Tibial nerve (tissue), 4 donors: ENCODE measurements around the gene SYNJ2. TPM values are rescaled to one million over a fixed set of nuclear protein-coding genes. Genes with fewer than 3 reads are reported as not detected.

Experiments
- DNase-seq, 2 donors: peaks; one replicate each; pipeline ENCODE4 v3.0.0-alpha.2; 2019; ENCODE audit warnings: low spot score in 2 of 2
- H3K27ac ChIP-seq, 4 donors: fragments of 200-600 bp; sonication (generic) in 3 of 4; one replicate each; pipeline ENCODE4 v1.5.1; 2017 to 2019; ENCODE audit warnings: mild to moderate bottlenecking in 1 of 4
- H3K27me3 ChIP-seq, 2 donors: fragments of 200-600 bp; sonication (generic) in 1 of 2; one replicate each; pipeline versions ENCODE4 v1.5.1 to v1.6.0; 2017 to 2019
- H3K36me3 ChIP-seq, 3 donors: fragments of 200-600 bp; sonication (generic); one replicate each; pipeline ENCODE4 v1.5.1; 2018 to 2019
- H3K4me1 ChIP-seq, 4 donors: fragments of 200-600 bp; sonication (generic) in 3 of 4; one replicate each; pipeline ENCODE4 v1.5.1; 2017 to 2019
- H3K4me3 ChIP-seq, 4 donors: fragments of 200-600 bp; sonication (generic) in 3 of 4; one replicate each; pipeline ENCODE4 v1.5.1; 2017 to 2019; ENCODE audit warnings: mild to moderate bottlenecking in 1 of 4, moderate library complexity in 1 of 4
- H3K9me3 ChIP-seq, 4 donors: fragments of 200-600 bp; sonication (generic) in 3 of 4; one replicate each; pipeline ENCODE4 v1.5.1; 2017 to 2019
- EP300 ChIP-seq, 2 donors: sonication (generic); formaldehyde crosslinking; IDR thresholded peaks; one replicate each; pipeline ENCODE4 v1.6.1; 2017; ENCODE audit warnings: antibody characterized with exemption in 2 of 2, mild to moderate bottlenecking in 1 of 2
- POLR2A ChIP-seq, 2 donors: fragments of 450-650 bp; IDR thresholded peaks; one replicate each; pipeline ENCODE4 v1.6.1; 2017; ENCODE audit warnings: antibody characterized with exemption in 2 of 2, mild to moderate bottlenecking in 2 of 2, moderate library complexity in 2 of 2
- WGBS, 2 donors: methylation state at CpG; one replicate each; pipeline ENCODE4 v1.1.5; 2018; 5-methylcytosine and 5-hydroxymethylcytosine counted together
- total RNA-seq, 4 donors: library from RNA; depleted of rRNA; stranded (reverse); fragments of >200 nt; gene quantifications; one replicate each; pipeline ENCODE4 v1.1.0, GENCODE V29; 2016
- TF ChIP-seq, protein P1 (sequence below), 5 experiments: fragments of 200-600 bp in 3 of 5; fragments of 450-650 bp in 2 of 5; sonication (generic) in 3 of 5; IDR thresholded peaks; one replicate each; pipeline ENCODE4 v1.5.1; 2016 to 2019; ENCODE audit warnings: antibody characterized with exemption in 5 of 5, mild to moderate bottlenecking in 3 of 5, moderate library complexity in 2 of 5

The SYNJ2 gene
- total RNA-seq, 4 donors from 2014 or later, result 4.4 to 10.5 (median 5.6) TPM

DNA sequence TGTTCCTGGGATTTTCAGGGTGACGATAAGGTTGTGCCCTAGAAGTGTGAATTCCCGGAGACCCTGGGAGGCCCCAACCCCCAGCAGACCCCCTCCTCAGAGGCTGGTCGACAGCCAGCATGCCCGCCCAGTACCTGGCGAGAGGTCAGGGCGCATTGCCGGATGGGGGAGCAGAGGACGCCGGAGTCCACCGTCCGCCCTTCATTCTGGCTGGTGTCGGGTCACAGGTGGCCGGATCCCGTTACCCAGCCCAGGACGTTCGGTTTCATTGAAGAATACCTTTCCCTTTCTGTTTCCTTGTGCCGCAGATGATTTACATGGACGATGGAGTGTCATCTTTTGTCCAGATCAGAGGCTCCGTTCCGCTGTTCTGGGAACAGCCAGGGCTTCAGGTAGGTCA is 61.3 kb downstream of the SYNJ2 start:
- WGBS, 2 donors, result 83 to 91% methylated on average over 20 of the region's 20 CpGs
- Histone ChIP-seq H3K27me3 (no peaks in the 10 kb centered on the region), H3K9me3 (no peaks in the 10 kb centered on the region), H3K27ac (peak overlapping the region in 1 of 4 donors; percentile 29), H3K4me1 (peaks cover 0 to 18% (median 7%) of the 10 kb centered on the region in 4 donors), H3K36me3 (peaks cover 0 to 10% (median 0%) of the 10 kb centered on the region in 3 donors), H3K4me3 (no peak overlapping the region)
- TF ChIP-seq EP300 (IDR thresholded peaks at IDR 0.05) (no peak), POLR2A (IDR thresholded peaks at IDR 0.05) (no peak)
- TF ChIP-seq, protein P1, sequence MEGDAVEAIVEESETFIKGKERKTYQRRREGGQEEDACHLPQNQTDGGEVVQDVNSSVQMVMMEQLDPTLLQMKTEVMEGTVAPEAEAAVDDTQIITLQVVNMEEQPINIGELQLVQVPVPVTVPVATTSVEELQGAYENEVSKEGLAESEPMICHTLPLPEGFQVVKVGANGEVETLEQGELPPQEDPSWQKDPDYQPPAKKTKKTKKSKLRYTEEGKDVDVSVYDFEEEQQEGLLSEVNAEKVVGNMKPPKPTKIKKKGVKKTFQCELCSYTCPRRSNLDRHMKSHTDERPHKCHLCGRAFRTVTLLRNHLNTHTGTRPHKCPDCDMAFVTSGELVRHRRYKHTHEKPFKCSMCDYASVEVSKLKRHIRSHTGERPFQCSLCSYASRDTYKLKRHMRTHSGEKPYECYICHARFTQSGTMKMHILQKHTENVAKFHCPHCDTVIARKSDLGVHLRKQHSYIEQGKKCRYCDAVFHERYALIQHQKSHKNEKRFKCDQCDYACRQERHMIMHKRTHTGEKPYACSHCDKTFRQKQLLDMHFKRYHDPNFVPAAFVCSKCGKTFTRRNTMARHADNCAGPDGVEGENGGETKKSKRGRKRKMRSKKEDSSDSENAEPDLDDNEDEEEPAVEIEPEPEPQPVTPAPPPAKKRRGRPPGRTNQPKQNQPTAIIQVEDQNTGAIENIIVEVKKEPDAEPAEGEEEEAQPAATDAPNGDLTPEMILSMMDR (IDR thresholded peaks at IDR 0.05), result no peak
- DNase-seq, result no peak

DNA sequence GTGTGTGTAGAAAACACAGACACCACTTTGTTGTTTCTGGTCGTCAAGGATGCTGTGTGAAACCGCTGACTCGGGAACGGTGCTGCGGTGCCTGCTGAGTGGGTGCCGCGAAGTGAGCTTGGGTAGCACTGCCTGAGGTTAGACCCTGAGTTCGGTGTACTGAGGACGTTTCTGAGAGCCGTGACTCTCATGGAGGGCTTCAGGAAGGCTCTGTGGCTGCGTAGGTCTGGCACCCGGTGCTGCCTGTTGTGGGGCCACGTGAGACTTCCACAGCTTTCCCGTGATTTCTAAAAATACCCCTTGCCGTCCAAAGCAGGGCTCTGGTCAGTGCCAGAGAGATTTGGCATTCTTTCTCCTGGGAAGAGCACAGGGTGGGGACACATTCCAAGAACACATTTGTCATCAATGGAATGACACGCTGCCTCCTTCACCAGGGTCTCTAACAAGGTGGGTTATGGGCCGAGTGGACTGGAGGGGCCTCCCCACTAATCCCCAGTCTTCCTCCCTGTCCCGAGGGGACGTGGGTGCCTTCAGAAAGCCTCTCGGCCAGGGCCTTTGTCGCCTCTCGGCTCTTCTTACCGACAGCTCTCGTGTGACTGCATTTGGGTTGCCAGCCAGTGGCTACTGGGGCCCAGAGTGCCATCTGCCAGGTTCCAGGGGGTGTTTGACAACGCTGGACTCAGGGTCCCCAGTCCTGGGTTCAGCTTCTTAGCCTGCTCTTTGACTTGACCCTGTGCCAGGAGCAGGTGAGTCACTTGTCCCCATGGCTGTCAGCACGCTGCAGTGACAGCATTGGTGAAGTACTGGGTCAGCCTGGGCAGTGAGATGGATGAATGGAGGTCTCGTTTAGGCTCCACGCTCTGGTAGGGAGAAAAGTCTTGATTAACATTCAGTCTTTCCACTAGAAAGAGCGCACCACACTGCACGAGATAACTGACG is 62.2 kb downstream of the SYNJ2 start:
- no peak overlapping the region for H3K4me3 ChIP-seq
- peaks cover 0 to 10% (median 0%) of the 10 kb centered on the region in 3 donors for H3K36me3 ChIP-seq
- no peaks in the 10 kb centered on the region for H3K27me3 ChIP-seq
- H3K27ac ChIP-seq, result no peak overlapping the region
- peaks cover 0 to 18% (median 7%) of the 10 kb centered on the region in 4 donors for H3K4me1 ChIP-seq
- H3K9me3 ChIP-seq, result no peaks in the 10 kb centered on the region
- DNase-seq, result no peak
- 86 to 92% methylated on average over 25 to 31 of the region's 31 CpGs for WGBS, 2 donors
- TF ChIP-seq, protein P1 (IDR thresholded peaks at IDR 0.05), result no peak
- TF ChIP-seq EP300 (IDR thresholded peaks at IDR 0.05) (no peak), POLR2A (IDR thresholded peaks at IDR 0.05) (no peak)

DNA sequence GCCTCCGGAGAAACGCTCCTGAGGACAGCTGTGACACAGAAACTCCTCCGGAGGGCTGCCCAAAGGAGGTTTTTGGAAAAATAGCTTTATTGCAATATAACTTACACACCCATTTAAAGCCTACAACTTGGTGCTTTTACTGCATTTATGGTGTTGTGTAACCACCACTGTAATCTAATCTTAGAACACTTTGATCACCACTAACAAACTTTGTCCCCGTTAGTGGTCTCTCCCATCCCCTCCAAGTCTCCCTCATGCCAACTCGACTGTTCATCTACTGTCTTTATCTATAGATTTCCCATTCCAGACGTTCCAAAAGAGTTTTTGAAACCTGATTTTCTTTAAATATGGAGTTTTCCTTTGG is 62.8 kb downstream of the SYNJ2 start:
- Histone ChIP-seq H3K9me3 (no peaks in the 10 kb centered on the region), H3K27ac (no peak overlapping the region), H3K4me3 (no peak overlapping the region), H3K36me3 (peaks cover 0 to 10% (median 0%) of the 10 kb centered on the region in 3 donors), H3K4me1 (peaks cover 0 to 16% (median 6%) of the 10 kb centered on the region in 4 donors), H3K27me3 (no peaks in the 10 kb centered on the region)
- no peak for DNase-seq
- WGBS, 2 donors, result 83 to 87% methylated on average over 6 of the region's 6 CpGs
- TF ChIP-seq POLR2A (IDR thresholded peaks at IDR 0.05) (no peak), EP300 (IDR thresholded peaks at IDR 0.05) (no peak)
- TF ChIP-seq, protein P1 (IDR thresholded peaks at IDR 0.05), result no peak

DNA sequence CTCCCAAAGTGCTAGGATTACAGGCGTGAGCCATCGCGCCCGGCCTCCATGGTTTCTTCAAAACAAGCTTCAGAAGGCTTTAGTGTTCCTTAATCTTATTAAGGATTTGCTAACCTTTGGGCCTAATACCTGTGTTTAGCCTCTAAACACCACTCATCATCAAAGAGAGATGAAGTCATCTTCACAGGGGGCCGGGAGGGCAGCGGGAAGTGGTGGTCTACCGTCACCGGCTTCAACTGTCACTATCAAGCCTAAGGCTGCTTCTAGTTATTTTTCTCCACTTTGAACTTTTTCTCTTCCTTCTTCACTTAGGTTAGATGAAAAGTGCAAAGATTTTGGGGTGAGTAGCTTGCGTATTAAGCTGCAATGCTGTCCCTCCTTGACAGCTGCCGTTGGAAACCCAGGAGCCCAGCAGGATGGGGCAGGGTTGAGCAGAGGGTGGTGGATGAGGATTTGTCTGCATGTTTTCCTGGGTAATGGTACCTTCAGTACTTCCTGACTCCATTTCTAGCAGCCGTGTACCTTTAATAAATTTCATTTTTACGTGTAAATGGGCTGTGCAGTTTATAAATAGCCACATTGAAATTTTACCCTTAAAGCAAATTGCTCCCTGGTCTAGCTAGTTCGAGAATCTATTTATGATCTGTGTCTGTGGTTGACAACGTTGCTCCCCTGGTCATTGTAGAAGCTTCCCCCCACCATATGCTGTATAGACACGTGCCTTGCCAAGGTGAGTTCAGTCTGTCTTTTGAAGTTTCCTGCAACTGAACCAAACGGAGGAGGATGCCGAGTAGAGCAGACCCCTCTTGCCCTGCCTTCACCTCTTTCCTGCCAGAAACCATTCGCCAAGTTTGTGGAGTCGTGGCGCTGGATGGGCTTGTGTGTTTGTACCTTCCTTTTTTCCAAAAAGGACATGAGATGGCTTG is 64.8 kb downstream of the SYNJ2 start:
- H3K27ac ChIP-seq, result no peak overlapping the region
- no peaks in the 10 kb centered on the region for H3K27me3 ChIP-seq
- H3K4me3 ChIP-seq, result no peak overlapping the region
- TF ChIP-seq, protein P1 (IDR thresholded peaks at IDR 0.05), result no peak
- no peak for TF ChIP-seq EP300 (IDR thresholded peaks at IDR 0.05)
- no peak for TF ChIP-seq POLR2A (IDR thresholded peaks at IDR 0.05)
- H3K4me1 ChIP-seq, result no peaks in the 10 kb centered on the region
- no peaks in the 10 kb centered on the region for H3K9me3 ChIP-seq
- no peak for DNase-seq
- peaks cover 0 to 16% (median 0%) of the 10 kb centered on the region in 3 donors for H3K36me3 ChIP-seq
- 86 to 88% methylated on average over 20 of the region's 20 CpGs for WGBS, 2 donors
